Activated CD4-positive, alpha-beta memory T cell treated with anti-CD3 and anti-CD28 coated beads, Interleukin-2, amount 10 ng/mL, durations not matched to agents 7 days and 5 days (primary cell): ENCODE measurements around the gene ACAA2. TPM values are rescaled to one million over a fixed set of nuclear protein-coding genes. Genes with fewer than 3 reads are reported as not detected.

Source experiments
- CTCF ChIA-PET: fragments of 350-600 bp; sonication (Branson Sonifier 250); formaldehyde crosslinking; loops from one replicate; lab custom pipeline; 2021; ENCODE audit warnings: antibody characterized with exemption, inconsistent platforms; lab: Charles Lee
- POLR2A ChIA-PET: fragments of 350-600 bp; sonication (Branson Sonifier 250); formaldehyde crosslinking; loops from one replicate; lab custom pipeline; 2021; ENCODE audit warnings: antibody characterized with exemption; lab: Charles Lee
- DNase-seq: peaks from one replicate; pipeline ENCODE4 v3.0.0-alpha.2; 2020
- H3K27ac Mint-ChIP-seq: one replicate; pipeline ENCODE4 v1.8.0; 2021; ENCODE audit warnings: mild to moderate bottlenecking, mixed read lengths
- H3K27me3 Mint-ChIP-seq: one replicate; pipeline ENCODE4 v1.8.0; 2021; ENCODE audit warnings: mixed read lengths
- H3K36me3 Mint-ChIP-seq: one replicate; pipeline ENCODE4 v1.8.0; 2021; ENCODE audit warnings: low read depth, mixed read lengths
- H3K4me1 Mint-ChIP-seq: one replicate; pipeline ENCODE4 v1.8.0; 2021; ENCODE audit warnings: mixed read lengths
- H3K4me3 Mint-ChIP-seq: one replicate; pipeline ENCODE4 v1.8.0; 2021; ENCODE audit warnings: mild to moderate bottlenecking, mixed read lengths
- H3K9me3 Mint-ChIP-seq: one replicate; pipeline ENCODE4 v1.8.0; 2021; ENCODE audit warnings: mixed read lengths
- total RNA-seq, 2 experiments: library from RNA; stranded (reverse); gene quantifications; one replicate each; pipeline ENCODE4 v1.2.3, GENCODE V29; 2021

The ACAA2 gene
- total RNA-seq, 2 experiments from 2014 or later, result 86.8 to 93.1 TPM

- DNase-seq, result no peak
- ChIA-PET CTCF (interaction anchor here (0.5 to 0.7 kb wide), 2 partner anchors 93 to 153 kb away, joined by 3 to 4 read pairs; no protein-coding TSS in a partner anchor), POLR2A (interaction anchor here (0.9 kb wide), 1 partner anchor 46 kb away, joined by 4 read pairs; no protein-coding TSS in a partner anchor)
- Mint-ChIP-seq H3K4me1 (no peaks in the 10 kb centered on the region), H3K27ac (no peak overlapping the region), H3K27me3 (peaks cover 4% of the 10 kb centered on the region), H3K36me3 (no peaks in the 10 kb centered on the region), H3K9me3 (no peaks in the 10 kb centered on the region), H3K4me3 (no peak overlapping the region)
Observed at GRCh38 chr18:49767111-49768050, 46.0 kb downstream of the ACAA2 start.

- POLR2A ChIA-PET, result interaction anchor here (0.9 kb wide), 1 partner anchor 47 kb away, joined by 4 read pairs; no protein-coding TSS in a partner anchor
- Mint-ChIP-seq H3K36me3 (no peaks in the 10 kb centered on the region), H3K27ac (no peak overlapping the region), H3K9me3 (no peaks in the 10 kb centered on the region), H3K4me3 (no peak overlapping the region), H3K4me1 (no peaks in the 10 kb centered on the region), H3K27me3 (peaks cover 4% of the 10 kb centered on the region)
- CTCF ChIA-PET, result interaction anchor here (0.5 to 0.7 kb wide), 3 partner anchors 15 to 154 kb away, joined by 3 to 4 read pairs (median 4); no protein-coding TSS in a partner anchor
- no peak for DNase-seq
Observed at GRCh38 chr18:49766646-49767045, 46.7 kb downstream of the ACAA2 start.

- no peaks in the 10 kb centered on the region for H3K36me3 Mint-ChIP-seq
- CTCF ChIA-PET, result no interaction called here
- H3K9me3 Mint-ChIP-seq, result no peaks in the 10 kb centered on the region
- POLR2A ChIA-PET, result interaction anchor here (0.7 kb wide), 1 partner anchor 47 kb away, joined by 3 read pairs; no protein-coding TSS in a partner anchor
- H3K4me1 Mint-ChIP-seq, result no peaks in the 10 kb centered on the region
- H3K4me3 Mint-ChIP-seq, result no peak overlapping the region
- no peak for DNase-seq
- H3K27ac Mint-ChIP-seq, result no peak overlapping the region
- peaks cover under 1% of the 10 kb centered on the region for H3K27me3 Mint-ChIP-seq
Observed at GRCh38 chr18:49764032-49764431, 49.3 kb downstream of the ACAA2 start.

GRCh38 chr18:49763590-49763989 lies 49.7 kb downstream of the ACAA2 start:
- H3K4me1 Mint-ChIP-seq, result no peaks in the 10 kb centered on the region
- ChIA-PET POLR2A (interaction anchor here (0.7 kb wide), 1 partner anchor 48 kb away, joined by 3 read pairs; no protein-coding TSS in a partner anchor), CTCF (no interaction called here)
- no peaks in the 10 kb centered on the region for H3K9me3 Mint-ChIP-seq
- no peak overlapping the region for H3K4me3 Mint-ChIP-seq
- H3K27ac Mint-ChIP-seq, result no peak overlapping the region
- no peaks in the 10 kb centered on the region for H3K36me3 Mint-ChIP-seq
- no peak for DNase-seq
- H3K27me3 Mint-ChIP-seq, result no peaks in the 10 kb centered on the region

- POLR2A ChIA-PET, result no interaction called here
- no peak overlapping the region for H3K4me3 Mint-ChIP-seq
- DNase-seq, result no peak
- CTCF ChIA-PET, result no interaction called here
- no peak overlapping the region for H3K27ac Mint-ChIP-seq
- H3K36me3 Mint-ChIP-seq, result no peaks in the 10 kb centered on the region
- H3K4me1 Mint-ChIP-seq, result no peaks in the 10 kb centered on the region
- no peaks in the 10 kb centered on the region for H3K27me3 Mint-ChIP-seq
- no peaks in the 10 kb centered on the region for H3K9me3 Mint-ChIP-seq
Observed at GRCh38 chr18:49762191-49763077, 50.9 kb downstream of the ACAA2 start.

GRCh38 chr18:49761771-49762170 lies 51.6 kb downstream of the ACAA2 start:
- no peaks in the 10 kb centered on the region for H3K9me3 Mint-ChIP-seq
- DNase-seq, result no peak
- H3K4me3 Mint-ChIP-seq, result no peak overlapping the region
- no peak overlapping the region for H3K27ac Mint-ChIP-seq
- H3K36me3 Mint-ChIP-seq, result no peaks in the 10 kb centered on the region
- POLR2A ChIA-PET, result no interaction called here
- no peaks in the 10 kb centered on the region for H3K27me3 Mint-ChIP-seq
- CTCF ChIA-PET, result no interaction called here
- H3K4me1 Mint-ChIP-seq, result no peaks in the 10 kb centered on the region

- H3K9me3 Mint-ChIP-seq, result peaks cover 2% of the 10 kb centered on the region
- CTCF ChIA-PET, result no interaction called here
- H3K27ac Mint-ChIP-seq, result no peak overlapping the region
- DNase-seq, result no peak
- no peaks in the 10 kb centered on the region for H3K36me3 Mint-ChIP-seq
- no peaks in the 10 kb centered on the region for H3K4me1 Mint-ChIP-seq
- no peak overlapping the region for H3K4me3 Mint-ChIP-seq
- no peaks in the 10 kb centered on the region for H3K27me3 Mint-ChIP-seq
- POLR2A ChIA-PET, result no interaction called here
Observed at GRCh38 chr18:49758263-49758610, 55.1 kb downstream of the ACAA2 start.

- H3K27ac Mint-ChIP-seq, result no peak overlapping the region
- ChIA-PET POLR2A (no interaction called here), CTCF (no interaction called here)
- peaks cover 2% of the 10 kb centered on the region for H3K27me3 Mint-ChIP-seq
- H3K4me3 Mint-ChIP-seq, result no peak overlapping the region
- H3K9me3 Mint-ChIP-seq, result peaks cover 2% of the 10 kb centered on the region
- H3K36me3 Mint-ChIP-seq, result no peaks in the 10 kb centered on the region
- DNase-seq, result no peak
- H3K4me1 Mint-ChIP-seq, result no peaks in the 10 kb centered on the region
Observed at GRCh38 chr18:49757513-49758262, 55.6 kb downstream of the ACAA2 start.

GRCh38 chr18:49756671-49757362 lies 56.5 kb downstream of the ACAA2 start:
- Mint-ChIP-seq H3K4me3 (no peak overlapping the region), H3K9me3 (peaks cover 2% of the 10 kb centered on the region), H3K4me1 (peaks cover under 1% of the 10 kb centered on the region), H3K27ac (no peak overlapping the region), H3K36me3 (no peaks in the 10 kb centered on the region), H3K27me3 (peaks cover 3% of the 10 kb centered on the region)
- POLR2A ChIA-PET, result no interaction called here
- CTCF ChIA-PET, result no interaction called here
- no peak for DNase-seq

GRCh38 chr18:49756135-49756534 lies 57.2 kb downstream of the ACAA2 start:
- Mint-ChIP-seq H3K9me3 (peaks cover 2% of the 10 kb centered on the region), H3K4me1 (peaks cover 3% of the 10 kb centered on the region), H3K27ac (no peak overlapping the region), H3K36me3 (no peaks in the 10 kb centered on the region), H3K27me3 (peaks cover 4% of the 10 kb centered on the region), H3K4me3 (no peak overlapping the region)
- DNase-seq, result no peak
- ChIA-PET POLR2A (no interaction called here), CTCF (no interaction called here)

GRCh38 chr18:49755489-49755888 lies 57.8 kb downstream of the ACAA2 start:
- Mint-ChIP-seq H3K4me3 (no peak overlapping the region), H3K27ac (no peak overlapping the region), H3K9me3 (peaks cover 2% of the 10 kb centered on the region), H3K27me3 (peaks cover 6% of the 10 kb centered on the region), H3K36me3 (no peaks in the 10 kb centered on the region), H3K4me1 (peaks cover 3% of the 10 kb centered on the region)
- CTCF ChIA-PET, result no interaction called here
- DNase-seq, result no peak
- POLR2A ChIA-PET, result no interaction called here

- Mint-ChIP-seq H3K36me3 (no peaks in the 10 kb centered on the region), H3K27ac (no peak overlapping the region), H3K27me3 (peaks cover 6% of the 10 kb centered on the region), H3K4me1 (peaks cover 3% of the 10 kb centered on the region), H3K9me3 (peaks cover 2% of the 10 kb centered on the region), H3K4me3 (no peak overlapping the region)
- ChIA-PET POLR2A (no interaction called here), CTCF (no interaction called here)
- no peak for DNase-seq
Observed at GRCh38 chr18:49754866-49755265, 58.5 kb downstream of the ACAA2 start.
